IMR-90 (cell line): ENCODE results near the gene SEC11A. TPM values are rescaled to one million over a fixed set of nuclear protein-coding genes. Genes with fewer than 3 reads are reported as not detected.

Experiments used
- ATAC-seq: fragments of 200-7000 bp; cut with Tn5 transposase; 2 replicates; pipeline ENCODE4 v1.9.1; 2020; ENCODE audit warnings: low read depth, mild to moderate bottlenecking, moderate library complexity
- BruUV-seq: library from RNA; stranded (reverse); fragments of 400-500 nt; replicated peaks from 2 replicates; lab custom pipeline; 2021; lab: Mats Ljungman, UMichigan
- CTCF ChIA-PET: fragments of 300-600 bp; formaldehyde crosslinking; extraction: SDS; loops from one replicate; lab custom pipeline; 2021; ENCODE audit warnings: antibody characterized with exemption; lab: Yijun Ruan, JAX
- POLR2A ChIA-PET: fragments of 300-600 bp; sonication (Branson Sonifier 250); formaldehyde crosslinking; loops from one replicate; lab custom pipeline; 2022; ENCODE audit warnings: antibody characterized with exemption; ENCODE audit not compliant: unreplicated experiment; lab: Charles Lee
- DNase-seq: peaks from one replicate; pipeline ENCODE4 v3.0.0; 2013
- H2AFZ ChIP-seq: replicated peaks from 2 replicates; pipeline ENCODE3; 2013; ENCODE audit warnings: low read length, mild to moderate bottlenecking; ENCODE audit not compliant: poor library complexity
- H2AK5ac ChIP-seq: 2 replicates; pipeline ENCODE4 v1.6.1; 2013; ENCODE audit warnings: low read depth, low read length, inconsistent platforms
- H2AK9ac ChIP-seq: replicated peaks from 2 replicates; pipeline ENCODE3; 2013; ENCODE audit warnings: mild to moderate bottlenecking, low read depth, low read length, moderate library complexity; ENCODE audit not compliant: poor library complexity
- H2BK120ac ChIP-seq: 2 replicates; pipeline ENCODE4 v1.6.1; 2013; ENCODE audit warnings: low read depth, low read length, inconsistent platforms
- H2BK15ac ChIP-seq: 3 replicates; pipeline ENCODE4 v1.6.1; 2013; ENCODE audit warnings: low read depth, low read length, inconsistent platforms
- H2BK20ac ChIP-seq: 2 replicates; pipeline ENCODE4 v1.6.1; 2013; ENCODE audit warnings: low read depth, mild to moderate bottlenecking, inconsistent platforms, low read length, moderate library complexity
- H2BK5ac ChIP-seq: 2 replicates; pipeline ENCODE4 v1.6.1; 2013; ENCODE audit warnings: mild to moderate bottlenecking, low read depth, low read length, inconsistent platforms; ENCODE audit not compliant: poor library complexity, severe bottlenecking
- H3K14ac ChIP-seq: replicated peaks from 2 replicates; pipeline ENCODE4 v1.6.1; 2013; ENCODE audit warnings: low read depth, low read length, inconsistent platforms
- H3K18ac ChIP-seq: 2 replicates; pipeline ENCODE4 v1.6.1; 2013; ENCODE audit warnings: low read depth, low read length, control low read depth
- H3K23ac ChIP-seq: 2 replicates; pipeline ENCODE4 v1.6.1; 2013; ENCODE audit warnings: low read depth, low read length, inconsistent platforms
- H3K27ac ChIP-seq: 2 replicates; pipeline ENCODE4 v1.5.1; 2013; ENCODE audit warnings: mild to moderate bottlenecking, control low read depth, low read length; ENCODE audit not compliant: insufficient read depth
- H3K27me3 ChIP-seq: 2 replicates; pipeline ENCODE4 v1.6.1; 2013; ENCODE audit warnings: low read length; ENCODE audit not compliant: control insufficient read depth, insufficient read depth
- H3K36me3 ChIP-seq: 2 replicates; pipeline ENCODE4 v1.6.1; 2013; ENCODE audit warnings: low read length, mixed read lengths; ENCODE audit not compliant: control insufficient read depth, insufficient read depth
- H3K4ac ChIP-seq: 2 replicates; pipeline ENCODE4 v1.6.1; 2013; ENCODE audit warnings: low read depth, low read length, inconsistent platforms
- H3K4me1 ChIP-seq: 2 replicates; pipeline ENCODE4 v1.6.1; 2013; ENCODE audit warnings: low read length, mixed read lengths; ENCODE audit not compliant: control insufficient read depth, insufficient read depth
- H3K4me2 ChIP-seq: 2 replicates; pipeline ENCODE4 v1.6.1; 2013; ENCODE audit warnings: low read depth, mild to moderate bottlenecking, control low read depth, low read length, moderate library complexity
- H3K4me3 ChIP-seq: 2 replicates; pipeline ENCODE4 v1.5.1; 2013; ENCODE audit warnings: low read depth, mild to moderate bottlenecking, control low read depth, low read length, moderate library complexity; ENCODE audit not compliant: insufficient read depth
- H3K56ac ChIP-seq: 2 replicates; pipeline ENCODE4 v1.6.1; 2013; ENCODE audit warnings: low read length, inconsistent platforms; ENCODE audit not compliant: insufficient read depth; ENCODE audit errors: extremely low read depth
- H3K79me1 ChIP-seq, 2 experiments: 2 replicates each; pipeline ENCODE4 v1.6.1; 2013; ENCODE audit warnings: low read length in 2 of 2, inconsistent platforms in 1 of 2, low read depth in 1 of 2
- H3K9ac ChIP-seq: 2 replicates; pipeline ENCODE4 v1.6.1; 2013; ENCODE audit warnings: low read depth, low read length, control low read depth
- H3K9me1 ChIP-seq: 2 replicates; pipeline ENCODE4 v1.6.1; 2013; ENCODE audit warnings: low read length, inconsistent platforms; ENCODE audit not compliant: insufficient read depth
- H3K9me3 ChIP-seq: 2 replicates; pipeline ENCODE4 v1.6.1; 2013; ENCODE audit warnings: low read length; ENCODE audit not compliant: control insufficient read depth, insufficient read depth
- H4K20me1 ChIP-seq: 2 replicates; pipeline ENCODE4 v1.6.1; 2013; ENCODE audit warnings: low read length, inconsistent platforms; ENCODE audit not compliant: insufficient read depth
- H4K5ac ChIP-seq: 2 replicates; pipeline ENCODE4 v1.6.1; 2013; ENCODE audit warnings: mild to moderate bottlenecking, low read depth, low read length, control low read depth
- H4K8ac ChIP-seq, 2 experiments: 2 replicates each; pipeline ENCODE4 v1.6.1; 2013; ENCODE audit warnings: low read depth in 2 of 2, low read length in 2 of 2, control low read depth in 1 of 2, inconsistent platforms in 1 of 2
- H4K91ac ChIP-seq: 2 replicates; pipeline ENCODE4 v1.6.1; 2013; ENCODE audit warnings: low read depth, low read length, inconsistent platforms; ENCODE audit not compliant: insufficient read depth
- CHD1 ChIP-seq: IDR thresholded peaks from 2 replicates; pipeline ENCODE4 v1.6.1; 2012; ENCODE audit warnings: low read depth, low read length, improper control_type of control experiment
- FOS ChIP-seq: fragments of 150-350 bp; IDR thresholded peaks from 2 replicates; pipeline ENCODE4 v1.6.1; 2016; ENCODE audit warnings: low read depth, low read length
- MAZ ChIP-seq: IDR thresholded peaks from 2 replicates; pipeline ENCODE4 v1.6.1; 2012; ENCODE audit warnings: low read depth, mild to moderate bottlenecking, low read length, improper control_type of control experiment, moderate library complexity, borderline replicate concordance
- MXI1 ChIP-seq: IDR thresholded peaks from 2 replicates; pipeline ENCODE4 v1.6.1; 2012; ENCODE audit warnings: low read depth, mild to moderate bottlenecking, low read length, moderate library complexity, borderline replicate concordance
- POLR2A ChIP-seq: IDR thresholded peaks from 2 replicates; pipeline ENCODE4 v1.6.1; 2012; ENCODE audit warnings: mild to moderate bottlenecking, low read depth, low read length
- RAD21 ChIP-seq: IDR thresholded peaks from 2 replicates; pipeline ENCODE4 v1.6.1; 2012; ENCODE audit warnings: low read length, improper control_type of control experiment
- RCOR1 ChIP-seq: IDR thresholded peaks from 2 replicates; pipeline ENCODE4 v1.6.1; 2012; ENCODE audit warnings: mild to moderate bottlenecking, low read length, improper control_type of control experiment; ENCODE audit not compliant: insufficient replicate concordance
- RFX5 ChIP-seq: IDR thresholded peaks from 2 replicates; pipeline ENCODE4 v1.8.0; 2012; ENCODE audit warnings: low read depth, mild to moderate bottlenecking, low read length, moderate library complexity
- SMC3 ChIP-seq: fragments of 150-350 bp; IDR thresholded peaks from 2 replicates; pipeline ENCODE4 v1.6.1; 2016; ENCODE audit warnings: low read depth, mild to moderate bottlenecking, antibody characterized with exemption, low read length, moderate library complexity
- WGBS, 2 experiments: methylation state at CpG; one replicate each; pipeline versions ENCODE4 v1.1.5 to v1.1.7; 2013; ENCODE audit warnings: missing lambda C conversion rate in 2 of 2; ENCODE audit not compliant: insufficient read length in 1 of 2; ENCODE audit errors: extremely low coverage in 2 of 2; 5-methylcytosine and 5-hydroxymethylcytosine counted together
- dilution Hi-C: fragments of 300-500 bp; cut with HindIII; formaldehyde crosslinking; loops from one replicate; pipeline ENCODE4 v1.14.3; 2018; ENCODE audit warnings: low sequenced_read_pairs; ENCODE audit not compliant: unreplicated experiment
- in situ Hi-C: fragments of 300-500 bp; cut with MboI; formaldehyde crosslinking; loops from 3 replicates; pipeline ENCODE4 v1.14.3; 2019; ENCODE audit warnings: low sequenced_read_pairs, inconsistent platforms, mixed read lengths
- intact Hi-C: fragments of 100-400 bp; cut with micrococcal nuclease; formaldehyde crosslinking; loops from 2 replicates; pipeline ENCODE4 v1.10.0; 2022
- polyA plus RNA-seq, 3 experiments: library from polyadenylated mRNA; depleted of rRNA; stranded (reverse); fragments of >200 nt; gene quantifications; 2 replicates each; pipeline ENCODE4 v1.2.3, GENCODE V29; 2012; ENCODE audit warnings: low replicate concordance in 1 of 3
- total RNA-seq: library from RNA; depleted of rRNA; stranded (reverse); fragments of >200 nt; gene quantifications from 2 replicates; pipeline ENCODE4 v1.2.3, GENCODE V29; 2012
- TF ChIP-seq, protein P1 (sequence below): fragments of 150-350 bp; IDR thresholded peaks from 2 replicates; pipeline ENCODE4 v1.6.1; 2017; ENCODE audit warnings: mild to moderate bottlenecking, antibody characterized with exemption, low read length, low read depth
- TF ChIP-seq, protein P2 (sequence below): conservative IDR thresholded peaks from 2 replicates; pipeline ENCODE4 v1.5.1; 2012; ENCODE audit warnings: mild to moderate bottlenecking, low read depth, low read length, improper control_type of control experiment
- TF ChIP-seq, protein P3 (sequence below): fragments of 150-350 bp; IDR thresholded peaks from 2 replicates; pipeline ENCODE4 v1.6.1; 2016; ENCODE audit warnings: low read depth, mild to moderate bottlenecking, low read length, moderate library complexity, borderline replicate concordance

Gene SEC11A
- total and polyA plus RNA-seq, 2 of the 4 experiments (the other 2 are of a cell fraction): 62.4 to 108 TPM

DNA sequence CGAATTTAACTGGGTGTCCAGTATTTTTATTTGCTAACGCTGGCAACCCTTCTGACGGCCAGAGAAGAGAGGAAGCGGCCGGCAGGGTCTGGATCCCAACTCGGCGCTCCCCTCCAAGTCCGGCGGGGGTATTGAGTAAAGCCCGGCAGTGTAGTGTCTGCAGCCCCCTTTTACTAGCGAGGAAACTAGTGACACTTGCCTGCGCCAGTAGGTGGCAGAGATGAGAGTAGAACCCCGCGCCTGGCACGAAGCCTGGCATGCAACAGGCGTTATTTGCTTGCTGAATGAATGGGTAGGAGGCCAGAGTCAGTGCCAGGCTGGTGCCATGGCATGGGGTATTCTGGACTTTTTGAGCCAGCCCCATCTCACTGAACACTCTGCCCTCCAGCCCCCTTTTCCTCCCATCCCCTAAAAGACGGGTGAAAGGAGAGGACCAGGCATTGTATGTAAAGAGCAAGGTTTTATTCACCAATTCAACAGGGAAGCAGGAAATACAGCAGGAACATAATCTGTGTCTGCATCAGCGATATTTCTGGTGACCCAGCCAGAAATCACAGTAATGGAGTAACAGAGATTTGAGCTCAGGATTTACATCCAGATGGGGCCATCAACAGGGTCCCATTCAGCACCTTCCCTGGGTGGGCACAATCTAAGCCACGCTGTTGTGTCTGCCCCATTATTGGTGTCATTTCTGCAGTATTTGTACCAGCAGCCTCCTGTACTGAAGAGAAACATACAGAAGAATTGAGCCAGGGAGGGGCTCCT, 61.1 kb downstream of the SEC11A start:
- Histone ChIP-seq H3K9me3 (no peaks in the 10 kb centered on the region), H4K91ac (no peak overlapping the region), H3K4me3 (peak overlapping the region; percentile 83), H3K23ac (no peak overlapping the region), H2BK5ac (peak overlapping the region; percentile 63), H3K36me3 (peaks cover 10% of the 10 kb centered on the region), H3K27ac (peak overlapping the region; percentile 21; the same call in 1 of the 2 replicates), H3K9ac (peak overlapping the region; percentile 90), H2AK5ac (no peak overlapping the region; the same call in 1 of the 2 replicates), H2BK15ac (no peak overlapping the region), H3K79me1 (peaks cover 15 to 48% of the 10 kb centered on the region in 2 experiments), H3K18ac (no peak overlapping the region), H3K4me1 (peaks cover 9% of the 10 kb centered on the region), H3K9me1 (peaks cover 13% of the 10 kb centered on the region), H2BK20ac (no peak overlapping the region), H3K14ac (no peak overlapping the region), H3K56ac (no peak overlapping the region), H3K27me3 (no peaks in the 10 kb centered on the region), H2AK9ac (peak overlapping the region; percentile 89), H2AFZ (peak overlapping the region; percentile 63), H4K5ac (no peak overlapping the region), H3K4ac (peak overlapping the region; percentile 20), H4K20me1 (no peaks in the 10 kb centered on the region), H3K4me2 (peak overlapping the region; percentile 82), H4K8ac (peak overlapping the region; percentile 8 to 88; a peak in 1 of 4 replicates), H2BK120ac (no peak overlapping the region)
- dilution Hi-C loops: no loop called here
- in situ Hi-C loops: no loop called here
- ChIA-PET CTCF (no interaction called here), POLR2A (interaction anchor here (0.5 kb wide), 1 partner anchor 73 kb away, joined by 5 read pairs; no protein-coding TSS in a partner anchor)
- 0% methylated on average over 4 of the region's 19 CpGs; no CpG with 5 or more reads in 1 of the 2 experiments for WGBS, 2 experiments
- intact Hi-C loops: loop anchor here (1.0 to 5.0 kb wide), 7 partner anchors 53 to 387 kb away; partner anchors contain the start of genes ZNF592 and ZSCAN2
- BruUV-seq: no TSS peak
- peak; percentile 66 for TF ChIP-seq SMC3
- TF ChIP-seq RFX5: no peak
- TF ChIP-seq FOS: no peak
- TF ChIP-seq, protein P1, sequence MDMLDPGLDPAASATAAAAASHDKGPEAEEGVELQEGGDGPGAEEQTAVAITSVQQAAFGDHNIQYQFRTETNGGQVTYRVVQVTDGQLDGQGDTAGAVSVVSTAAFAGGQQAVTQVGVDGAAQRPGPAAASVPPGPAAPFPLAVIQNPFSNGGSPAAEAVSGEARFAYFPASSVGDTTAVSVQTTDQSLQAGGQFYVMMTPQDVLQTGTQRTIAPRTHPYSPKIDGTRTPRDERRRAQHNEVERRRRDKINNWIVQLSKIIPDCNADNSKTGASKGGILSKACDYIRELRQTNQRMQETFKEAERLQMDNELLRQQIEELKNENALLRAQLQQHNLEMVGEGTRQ: no peak
- peak; percentile 50; the same call in 1 of the 2 replicates for TF ChIP-seq MAZ
- TF ChIP-seq, protein P2, sequence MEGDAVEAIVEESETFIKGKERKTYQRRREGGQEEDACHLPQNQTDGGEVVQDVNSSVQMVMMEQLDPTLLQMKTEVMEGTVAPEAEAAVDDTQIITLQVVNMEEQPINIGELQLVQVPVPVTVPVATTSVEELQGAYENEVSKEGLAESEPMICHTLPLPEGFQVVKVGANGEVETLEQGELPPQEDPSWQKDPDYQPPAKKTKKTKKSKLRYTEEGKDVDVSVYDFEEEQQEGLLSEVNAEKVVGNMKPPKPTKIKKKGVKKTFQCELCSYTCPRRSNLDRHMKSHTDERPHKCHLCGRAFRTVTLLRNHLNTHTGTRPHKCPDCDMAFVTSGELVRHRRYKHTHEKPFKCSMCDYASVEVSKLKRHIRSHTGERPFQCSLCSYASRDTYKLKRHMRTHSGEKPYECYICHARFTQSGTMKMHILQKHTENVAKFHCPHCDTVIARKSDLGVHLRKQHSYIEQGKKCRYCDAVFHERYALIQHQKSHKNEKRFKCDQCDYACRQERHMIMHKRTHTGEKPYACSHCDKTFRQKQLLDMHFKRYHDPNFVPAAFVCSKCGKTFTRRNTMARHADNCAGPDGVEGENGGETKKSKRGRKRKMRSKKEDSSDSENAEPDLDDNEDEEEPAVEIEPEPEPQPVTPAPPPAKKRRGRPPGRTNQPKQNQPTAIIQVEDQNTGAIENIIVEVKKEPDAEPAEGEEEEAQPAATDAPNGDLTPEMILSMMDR: peak; percentile 66
- TF ChIP-seq RCOR1: no peak
- TF ChIP-seq POLR2A: no peak; the same call in 1 of the 2 replicates
- 0 out of 2 replicates have a peak, but pooled peaks have one; percentile 13 for TF ChIP-seq MXI1
- no peak for TF ChIP-seq CHD1
- TF ChIP-seq, protein P3, sequence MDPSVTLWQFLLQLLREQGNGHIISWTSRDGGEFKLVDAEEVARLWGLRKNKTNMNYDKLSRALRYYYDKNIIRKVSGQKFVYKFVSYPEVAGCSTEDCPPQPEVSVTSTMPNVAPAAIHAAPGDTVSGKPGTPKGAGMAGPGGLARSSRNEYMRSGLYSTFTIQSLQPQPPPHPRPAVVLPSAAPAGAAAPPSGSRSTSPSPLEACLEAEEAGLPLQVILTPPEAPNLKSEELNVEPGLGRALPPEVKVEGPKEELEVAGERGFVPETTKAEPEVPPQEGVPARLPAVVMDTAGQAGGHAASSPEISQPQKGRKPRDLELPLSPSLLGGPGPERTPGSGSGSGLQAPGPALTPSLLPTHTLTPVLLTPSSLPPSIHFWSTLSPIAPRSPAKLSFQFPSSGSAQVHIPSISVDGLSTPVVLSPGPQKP: no peak
- peak; percentile 67 for TF ChIP-seq RAD21
- DNase-seq (peak; percentile 79), ATAC-seq (peak; percentile 57)
